Loucy (cell line): ENCODE measurements around the gene NFATC4.
"Not testable (repeated sequence)": the region's sequence is repeated elsewhere in the genome, so short reads cannot be mapped to it uniquely, and the experiment has no call there.

Source experiments
- H2AFZ ChIP-seq: fragments of 200-600 bp; sonication (generic); 2 replicates; pipeline ENCODE4 v1.6.0; 2016; ENCODE audit warnings: antibody characterized with exemption, mild to moderate bottlenecking, low read length, moderate library complexity
- H3F3A ChIP-seq: fragments of 200-600 bp; 2 replicates; pipeline ENCODE4 v1.6.0; 2016; ENCODE audit warnings: antibody characterized with exemption, low read depth, mild to moderate bottlenecking
- H3K27me3 ChIP-seq: fragments of 200-600 bp; sonication (generic); 2 replicates; pipeline ENCODE4 v1.6.1; 2014; ENCODE audit warnings: low read length, mild to moderate bottlenecking; ENCODE audit not compliant: insufficient read depth, poor library complexity, severe bottlenecking
- H3K36me3 ChIP-seq: fragments of 200-600 bp; sonication (generic); 2 replicates; pipeline ENCODE4 v1.6.1; 2016; ENCODE audit warnings: low read length; ENCODE audit not compliant: insufficient read depth
- H3K4me1 ChIP-seq: fragments of 200-600 bp; sonication (generic); 2 replicates; pipeline ENCODE4 v1.5.1; 2014; ENCODE audit warnings: low read length, mild to moderate bottlenecking; ENCODE audit not compliant: insufficient read depth, poor library complexity, severe bottlenecking
- H3K4me2 ChIP-seq: fragments of 200-600 bp; sonication (generic); 2 replicates; pipeline ENCODE4 v1.6.0; 2014; ENCODE audit warnings: antibody characterized with exemption, low read length, low read depth, mild to moderate bottlenecking; ENCODE audit not compliant: poor library complexity, severe bottlenecking
- H3K4me3 ChIP-seq: fragments of 200-600 bp; sonication (generic); 2 replicates; pipeline ENCODE4 v1.5.1; 2014; ENCODE audit warnings: low read length, mild to moderate bottlenecking, mixed read lengths; ENCODE audit not compliant: poor library complexity, severe bottlenecking
- H3K79me2 ChIP-seq: fragments of 200-600 bp; sonication (generic); 2 replicates; pipeline ENCODE4 v1.6.1; 2014; ENCODE audit warnings: low read length; ENCODE audit not compliant: insufficient read depth
- H3K9ac ChIP-seq: fragments of 200-600 bp; sonication (generic); 2 replicates; pipeline ENCODE4 v1.6.0; 2014; ENCODE audit warnings: mild to moderate bottlenecking, low read depth, low read length, moderate library complexity; ENCODE audit not compliant: poor library complexity, severe bottlenecking
- H3K9me2 ChIP-seq: fragments of 200-600 bp; sonication (generic); replicated peaks from 2 replicates; pipeline ENCODE4 v1.6.1; 2016; ENCODE audit warnings: low read depth, low read length, mixed read lengths
- H3K9me3 ChIP-seq: fragments of 200-600 bp; sonication (generic); 2 replicates; pipeline ENCODE4 v1.6.1; 2014; ENCODE audit warnings: mild to moderate bottlenecking, antibody characterized with exemption, low read length, low read depth; ENCODE audit not compliant: insufficient read depth
- H4K20me1 ChIP-seq: fragments of 200-600 bp; sonication (generic); 2 replicates; pipeline ENCODE4 v1.6.0; 2014; ENCODE audit warnings: antibody characterized with exemption, low read length, mild to moderate bottlenecking; ENCODE audit not compliant: insufficient read depth, poor library complexity, severe bottlenecking
- EZH2phosphoT487 ChIP-seq: fragments of 200-600 bp; IDR thresholded peaks from 2 replicates; pipeline ENCODE4 v1.6.1; 2018; ENCODE audit warnings: antibody characterized with exemption, mild to moderate bottlenecking, moderate library complexity, borderline replicate concordance
- TF ChIP-seq, protein P1 (sequence below): fragments of 200-600 bp; sonication (generic); conservative IDR thresholded peaks from 2 replicates; pipeline ENCODE4 v1.5.1; 2014; ENCODE audit warnings: mild to moderate bottlenecking, antibody characterized with exemption, low read length

The NFATC4 gene

DNA sequence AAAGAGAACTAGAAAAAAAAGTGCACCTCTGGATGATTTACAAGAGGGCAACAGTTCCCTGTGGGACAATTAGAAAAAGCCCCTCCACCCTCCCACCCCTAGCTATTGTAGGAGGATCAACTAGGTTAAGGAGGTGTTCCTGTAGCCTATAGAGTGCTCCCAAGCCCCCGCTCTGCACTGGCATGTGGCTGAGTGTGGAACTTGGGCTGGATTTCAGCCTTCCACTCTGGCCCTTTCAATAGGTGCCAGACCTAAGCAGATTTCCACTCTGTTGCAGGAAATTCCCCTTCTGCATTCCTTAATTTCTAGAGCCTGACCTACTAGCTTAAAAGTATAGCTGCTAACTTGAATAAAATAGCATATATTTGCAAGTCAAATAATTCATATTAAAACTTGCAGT is 2.8 kb downstream of the NFATC4 start:
- no peaks in the 10 kb centered on the region for H3K27me3 ChIP-seq

GRCh38 chr14:24371605-24372004 is 3.6 kb downstream of the NFATC4 start:
- Histone ChIP-seq H3K4me1 (peaks cover 46% of the 10 kb centered on the region), H3K4me3 (peak overlapping the region; percentile 34), H3K79me2 (peaks cover 27% of the 10 kb centered on the region), H3K9ac (peak overlapping the region; percentile 45), H3K4me2 (peak overlapping the region; percentile 97)
- H3K9me2 ChIP-seq, H3K36me3 ChIP-seq, H3F3A ChIP-seq, H2AFZ ChIP-seq, H4K20me1 ChIP-seq, H3K27me3 ChIP-seq, H3K9me3 ChIP-seq: not testable (repeated sequence)

More for the DNA sequence above, 2.8 kb downstream of the NFATC4 start:
- H3K9ac ChIP-seq: peak overlapping the region; percentile 45
- TF ChIP-seq EZH2phosphoT487: no peak
- TF ChIP-seq, protein P1, sequence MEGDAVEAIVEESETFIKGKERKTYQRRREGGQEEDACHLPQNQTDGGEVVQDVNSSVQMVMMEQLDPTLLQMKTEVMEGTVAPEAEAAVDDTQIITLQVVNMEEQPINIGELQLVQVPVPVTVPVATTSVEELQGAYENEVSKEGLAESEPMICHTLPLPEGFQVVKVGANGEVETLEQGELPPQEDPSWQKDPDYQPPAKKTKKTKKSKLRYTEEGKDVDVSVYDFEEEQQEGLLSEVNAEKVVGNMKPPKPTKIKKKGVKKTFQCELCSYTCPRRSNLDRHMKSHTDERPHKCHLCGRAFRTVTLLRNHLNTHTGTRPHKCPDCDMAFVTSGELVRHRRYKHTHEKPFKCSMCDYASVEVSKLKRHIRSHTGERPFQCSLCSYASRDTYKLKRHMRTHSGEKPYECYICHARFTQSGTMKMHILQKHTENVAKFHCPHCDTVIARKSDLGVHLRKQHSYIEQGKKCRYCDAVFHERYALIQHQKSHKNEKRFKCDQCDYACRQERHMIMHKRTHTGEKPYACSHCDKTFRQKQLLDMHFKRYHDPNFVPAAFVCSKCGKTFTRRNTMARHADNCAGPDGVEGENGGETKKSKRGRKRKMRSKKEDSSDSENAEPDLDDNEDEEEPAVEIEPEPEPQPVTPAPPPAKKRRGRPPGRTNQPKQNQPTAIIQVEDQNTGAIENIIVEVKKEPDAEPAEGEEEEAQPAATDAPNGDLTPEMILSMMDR: no peak
- H3K4me3 ChIP-seq: peak overlapping the region; percentile 34
- peaks cover 5% of the 10 kb centered on the region for H4K20me1 ChIP-seq
- H3K36me3 ChIP-seq: peaks cover 5% of the 10 kb centered on the region; the same call in 1 of the 2 replicates
- peaks cover 43% of the 10 kb centered on the region for H3K4me1 ChIP-seq
- H2AFZ ChIP-seq: no peak overlapping the region
- peaks cover 27% of the 10 kb centered on the region for H3K79me2 ChIP-seq
- no peaks in the 10 kb centered on the region for H3K9me2 ChIP-seq
- peak overlapping the region; percentile 97 for H3K4me2 ChIP-seq
- no peaks in the 10 kb centered on the region; the same call in 1 of the 2 replicates for H3F3A ChIP-seq
- H3K9me3 ChIP-seq: no peaks in the 10 kb centered on the region

DNA sequence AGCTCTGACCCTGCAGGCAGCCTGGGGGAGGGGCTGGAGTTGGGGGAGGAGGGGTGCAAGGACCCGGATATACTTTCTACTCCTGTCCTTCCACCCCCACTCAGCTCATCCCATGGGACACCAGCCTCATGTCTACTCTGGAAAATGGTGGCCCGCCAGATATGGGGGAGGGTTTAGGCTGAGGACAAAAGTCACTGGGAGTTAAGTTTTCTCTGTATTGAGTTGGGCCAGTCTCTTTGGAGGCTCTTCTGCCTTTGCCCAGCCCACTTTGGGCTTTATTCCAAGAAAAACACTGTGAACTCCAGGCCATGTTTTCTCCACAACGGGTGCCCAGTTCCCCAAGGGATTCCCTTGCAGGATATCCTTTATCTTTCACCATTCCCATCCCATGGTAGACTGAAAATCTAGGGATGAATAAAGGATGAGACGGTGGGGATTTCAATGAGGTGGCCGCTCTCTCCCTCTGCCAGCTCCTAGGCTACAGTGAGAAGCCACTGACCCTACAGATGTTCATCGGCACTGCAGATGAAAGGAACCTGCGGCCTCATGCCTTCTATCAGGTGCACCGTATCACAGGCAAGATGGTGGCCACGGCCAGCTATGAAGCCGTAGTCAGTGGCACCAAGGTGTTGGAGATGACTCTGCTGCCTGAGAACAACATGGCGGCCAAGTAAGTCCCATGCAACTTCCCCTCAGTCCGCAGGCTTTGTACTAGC is 4.9 kb downstream of the NFATC4 start:
- H3K36me3 ChIP-seq: peaks cover 5% of the 10 kb centered on the region; the same call in 1 of the 2 replicates
- TF ChIP-seq, protein P1: no peak
- TF ChIP-seq EZH2phosphoT487: no peak

More for the DNA sequence above, 4.9 kb downstream of the NFATC4 start:
- peaks cover 27% of the 10 kb centered on the region for H3K79me2 ChIP-seq
- no peaks in the 10 kb centered on the region for H3K9me2 ChIP-seq
- H3F3A ChIP-seq: no peaks in the 10 kb centered on the region; the same call in 1 of the 2 replicates
- no peak overlapping the region for H2AFZ ChIP-seq
- no peak overlapping the region for H3K9ac ChIP-seq
- H3K4me3 ChIP-seq: no peak overlapping the region
- peaks cover 9% of the 10 kb centered on the region for H4K20me1 ChIP-seq
- H3K9me3 ChIP-seq: no peaks in the 10 kb centered on the region
- peak overlapping the region; percentile 4 for H3K4me2 ChIP-seq
- no peaks in the 10 kb centered on the region for H3K27me3 ChIP-seq
- H3K4me1 ChIP-seq: peaks cover 54% of the 10 kb centered on the region
